K562 (cell line): ENCODE data around the gene NAXE. TPM values are rescaled to one million over a fixed set of nuclear protein-coding genes. Genes with fewer than 3 reads are reported as not detected.

Experiments
- CBFB ChIP-seq: sonication (generic); formaldehyde crosslinking; IDR thresholded peaks from 2 replicates; pipeline ENCODE4 v1.4.0; 2020; ENCODE audit warnings: mild to moderate bottlenecking, missing genetic modification reagents
- CREB5 ChIP-seq: fragments of 250-450 bp; sonication (Bioruptor Pico); IDR thresholded peaks from 2 replicates; pipeline ENCODE4 v1.5.0; 2020; ENCODE audit warnings: mild to moderate bottlenecking
- MEF2A ChIP-seq: IDR thresholded peaks from 2 replicates; pipeline ENCODE4 v1.6.1; 2011; ENCODE audit warnings: low read depth, mild to moderate bottlenecking, low read length, moderate library complexity; ENCODE audit not compliant: control insufficient read depth
- MYNN ChIP-seq, 2 experiments: sonication (generic); formaldehyde crosslinking in 1 of 2; IDR thresholded peaks; 2 replicates each; pipeline versions ENCODE4 v1.5.0 to v1.6.1; 2016 to 2020; ENCODE audit warnings: antibody characterized with exemption in 1 of 2, missing genetic modification reagents in 1 of 2
- NCOA4 ChIP-seq: fragments of 450-650 bp; IDR thresholded peaks from 2 replicates; pipeline ENCODE4 v1.6.1; 2018; ENCODE audit warnings: mild to moderate bottlenecking; ENCODE audit not compliant: partially characterized antibody
- NKRF ChIP-seq: fragments of 450-650 bp; IDR thresholded peaks from 2 replicates; pipeline ENCODE4 v1.6.1; 2016; ENCODE audit warnings: borderline replicate concordance
- POLR2B ChIP-seq: fragments of 450-650 bp; IDR thresholded peaks from 2 replicates; pipeline ENCODE4 v1.6.1; 2018; ENCODE audit warnings: low read depth; ENCODE audit not compliant: partially characterized antibody
- POLR2G ChIP-seq: fragments of 200-400 bp; formaldehyde crosslinking; IDR thresholded peaks from 2 replicates; pipeline ENCODE4 v1.6.1; 2017; ENCODE audit warnings: low read depth, mild to moderate bottlenecking, antibody characterized with exemption, low read length, moderate library complexity
- RBBP5 ChIP-seq: fragments of 200-600 bp; sonication (generic); IDR thresholded peaks from 2 replicates; pipeline ENCODE4 v1.6.1; 2012; ENCODE audit warnings: borderline replicate concordance, mild to moderate bottlenecking, low read length, control low read depth, inconsistent platforms; ENCODE audit not compliant: insufficient read depth, poor library complexity, severe bottlenecking
- SNIP1 ChIP-seq: fragments of 450-650 bp; IDR thresholded peaks from 2 replicates; pipeline ENCODE4 v1.7.1; 2017; ENCODE audit warnings: low read depth, mild to moderate bottlenecking
- TCFL5 ChIP-seq: fragments of 250-450 bp; sonication (Bioruptor Pico); conservative IDR thresholded peaks from 2 replicates; pipeline ENCODE4 v1.6.1; 2021; ENCODE audit warnings: mild to moderate bottlenecking, moderate library complexity, matching md5 sums
- YY1 ChIP-seq, 3 experiments: IDR thresholded peaks; 2 replicates each; pipeline ENCODE4 v1.6.1; 2011; ENCODE audit warnings: low read length in 2 of 3, mild to moderate bottlenecking in 2 of 3, moderate library complexity in 2 of 3, borderline replicate concordance in 1 of 3, control low read depth in 1 of 3, low read depth in 1 of 3; ENCODE audit not compliant: insufficient read depth in 3 of 3, insufficient replicate concordance in 2 of 3, control insufficient read depth in 1 of 3, insufficient read length in 1 of 3; ENCODE audit errors: extremely low read depth in 1 of 3
- ZBTB11 ChIP-seq, 3 experiments: fragments of 200-800 bp in 1 of 3; fragments of 250-450 bp in 1 of 3; fragments of 450-650 bp in 1 of 3; sonication (Bioruptor Pico) in 1 of 3; sonication (Bioruptor generic) in 1 of 3; formaldehyde crosslinking in 1 of 3; IDR thresholded peaks; 2 replicates each; pipeline versions ENCODE4 v1.6.1 to v1.8.0; 2016 to 2022; ENCODE audit warnings: mild to moderate bottlenecking in 2 of 3, missing genetic modification characterization in 2 of 3, missing compliant biosample characterization in 1 of 3, moderate library complexity in 1 of 3
- ZBTB43 ChIP-seq: sonication (generic); formaldehyde crosslinking; IDR thresholded peaks from 2 replicates; pipeline ENCODE4 v1.8.0; 2023; ENCODE audit warnings: mild to moderate bottlenecking, missing genetic modification reagents
- ZNF140 ChIP-seq: fragments of 250-450 bp; sonication (Bioruptor Pico); IDR thresholded peaks from 2 replicates; pipeline ENCODE4 v1.8.0; 2021; ENCODE audit warnings: moderate library complexity, mild to moderate bottlenecking, inconsistent platforms
- ZNF143 ChIP-seq: sonication (generic); formaldehyde crosslinking; IDR thresholded peaks from 2 replicates; pipeline ENCODE4 v1.9.0; 2022; ENCODE audit warnings: mild to moderate bottlenecking, missing genetic modification reagents
- ZNF408 ChIP-seq: fragments of 250-450 bp; sonication (Bioruptor Pico); IDR thresholded peaks from 2 replicates; pipeline ENCODE4 v1.4.0; 2020; ENCODE audit warnings: low read depth, mild to moderate bottlenecking, moderate library complexity
- polyA plus RNA-seq, 8 experiments: library from polyadenylated mRNA; depleted of rRNA in 4 of 8; stranded (reverse) in 5 of 8; unstranded in 3 of 8; fragments of >200 nt; fragmentation: Nextera tagmentation in 2 of 8; fragmentation: Illumina TruSeq in 1 of 8; extraction: Ambion mirVana in 2 of 8; extraction: Trizol in 1 of 8; gene quantifications; 2 replicates each; pipeline versions ENCODE4 v1.2.1 to v1.2.3, GENCODE V29; 2011 to 2014; ENCODE audit warnings: inconsistent platforms in 1 of 8, missing spikeins in 1 of 8
- total RNA-seq, 7 experiments: library from RNA; depleted of rRNA in 6 of 7; stranded (reverse); fragments of >200 nt in 6 of 7; fragmentation: Illumina TruSeq in 2 of 7; extraction: Trizol in 2 of 7; gene quantifications; 2 replicates each; pipeline versions ENCODE4 v1.2.1 to v1.2.3, GENCODE V29; 2011 to 2021; ENCODE audit warnings: low replicate concordance in 1 of 7

NAXE gene
- total and polyA plus RNA-seq, 9 of the 15 experiments (the other 6 are each of a cell fraction or from before 2014, with no cell fraction given) = 27.3 to 137 (median 90.0) TPM

GRCh38 chr1:156571919-156572662, 19.5 kb upstream of the NAXE start, which contains the start of gene IQGAP3 (continued):
- TF ChIP-seq ZNF408 (CRISPR knock-in tag) (no peak), CREB5 (CRISPR knock-in tag) (no peak), NCOA4 (no peak), RBBP5 (peak; percentile 54), TCFL5 (CRISPR knock-in tag) (no peak), NKRF (peak; percentile 99), SNIP1 (no peak), ZNF140 (CRISPR knock-in tag) (no peak), YY1 (IDR thresholded peaks at IDR 0.05; ENCODE audit: borderline replicate concordance in 1 of 3, control insufficient read depth in 1 of 3, extremely low read depth in 1 of 3, insufficient read depth in 3 of 3, insufficient read length in 1 of 3, insufficient replicate concordance in 2 of 3, low read depth in 1 of 3, low read length in 2 of 3) (peak in 2 of 3 experiments; percentile 47 to 65), POLR2G (peak; percentile 81), ZBTB43 (CRISPR knock-in tag) (no peak), POLR2B (peak; percentile 58), CBFB (peak; percentile 33; the same call in 1 of the 2 replicates), MEF2A (no peak), MYNN (IDR thresholded peaks at IDR 0.05) (no peak), MYNN (CRISPR knock-in tag; IDR thresholded peaks at IDR 0.05) (no peak), ZNF143 (peak; percentile 94), ZBTB11 (CRISPR knock-in tag; IDR thresholded peaks at IDR 0.05) (peak in 1 of 3 experiments; percentile 93; a peak in 2 of 6 replicates)
